WTC11 (cell line): Measurements from ENCODE around the gene MLXIPL. TPM values are rescaled to one million over a fixed set of nuclear protein-coding genes. Genes with fewer than 3 reads are reported as not detected.

Experiments used
- ATAC-seq: fragments of 200-7000 bp; cut with Tn5 transposase; 2 replicates; pipeline ENCODE4 v1.10.0; 2021; ENCODE audit warnings: mild to moderate bottlenecking, moderate library complexity
- CTCF ChIA-PET: fragments of 300-600 bp; sonication (Branson Sonifier 250); formaldehyde crosslinking; loops from one replicate; lab custom pipeline; 2021; ENCODE audit warnings: antibody characterized with exemption; lab: Charles Lee
- POLR2A ChIA-PET: fragments of 350-600 bp; sonication (Branson Sonifier 250); formaldehyde crosslinking; loops from one replicate; lab custom pipeline; 2021; ENCODE audit warnings: antibody characterized with exemption; lab: Charles Lee
- DNase-seq: peaks from one replicate; pipeline ENCODE4 v3.0.0; 2021; ENCODE audit warnings: low spot score
- H3K27ac Mint-ChIP-seq: 2 replicates; pipeline ENCODE4 v1.8.0; 2021; ENCODE audit warnings: mixed read lengths
- H3K27me3 Mint-ChIP-seq: 2 replicates; pipeline ENCODE4 v1.8.0; 2021; ENCODE audit warnings: low read depth, mild to moderate bottlenecking, moderate library complexity, mixed read lengths
- H3K36me3 Mint-ChIP-seq: 2 replicates; pipeline ENCODE4 v1.8.0; 2021; ENCODE audit warnings: mixed read lengths
- H3K4me1 Mint-ChIP-seq: 2 replicates; pipeline ENCODE4 v1.8.0; 2022; ENCODE audit warnings: mixed read lengths
- H3K4me3 Mint-ChIP-seq: 2 replicates; pipeline ENCODE4 v1.8.0; 2021; ENCODE audit warnings: mild to moderate bottlenecking, moderate library complexity, mixed read lengths
- H3K9me3 Mint-ChIP-seq: 2 replicates; pipeline ENCODE4 v1.8.0; 2021; ENCODE audit warnings: mixed read lengths
- AR ChIP-seq: fragments of 250-450 bp; sonication (Bioruptor Pico); IDR thresholded peaks from 2 replicates; pipeline ENCODE4 v1.9.0; 2021; ENCODE audit warnings: mild to moderate bottlenecking
- ATF1 ChIP-seq: sonication (generic); formaldehyde crosslinking; IDR thresholded peaks from 2 replicates; pipeline ENCODE4 v1.8.1; 2023; ENCODE audit warnings: mild to moderate bottlenecking, moderate library complexity, missing genetic modification reagents
- ELF4 ChIP-seq: sonication (generic); formaldehyde crosslinking; IDR thresholded peaks from 2 replicates; pipeline ENCODE4 v1.8.1; 2022; ENCODE audit warnings: low read depth, mild to moderate bottlenecking, moderate library complexity, missing genetic modification reagents
- ETV6 ChIP-seq: sonication (generic); formaldehyde crosslinking; IDR thresholded peaks from 2 replicates; pipeline ENCODE4 v1.8.1; 2022; ENCODE audit warnings: mild to moderate bottlenecking, missing genetic modification reagents
- GTF2I ChIP-seq: fragments of 250-450 bp; sonication (Bioruptor Pico); conservative IDR thresholded peaks from 2 replicates; pipeline ENCODE4 v1.4.0; 2021; ENCODE audit warnings: mild to moderate bottlenecking
- JUN ChIP-seq: sonication (generic); formaldehyde crosslinking; IDR thresholded peaks from 2 replicates; pipeline ENCODE4 v1.8.0; 2023; ENCODE audit warnings: mild to moderate bottlenecking, missing genetic modification reagents
- NFE2L1 ChIP-seq: sonication (generic); formaldehyde crosslinking; IDR thresholded peaks from 2 replicates; pipeline ENCODE4 v1.8.1; 2023; ENCODE audit warnings: missing genetic modification reagents
- NFYB ChIP-seq: sonication (generic); formaldehyde crosslinking; conservative IDR thresholded peaks from 2 replicates; pipeline ENCODE4 v1.8.0; 2022; ENCODE audit warnings: low read depth, missing genetic modification reagents
- NR3C1 ChIP-seq: sonication (generic); formaldehyde crosslinking; conservative IDR thresholded peaks from 2 replicates; pipeline ENCODE4 v1.8.1; 2023; ENCODE audit warnings: low read depth, mild to moderate bottlenecking, missing genetic modification reagents
- PRDM15 ChIP-seq: sonication (generic); formaldehyde crosslinking; IDR thresholded peaks from 2 replicates; pipeline ENCODE4 v1.8.0; 2022; ENCODE audit warnings: missing genetic modification reagents
- SOX15 ChIP-seq: fragments of 250-450 bp; sonication (Bioruptor Pico); IDR thresholded peaks from 2 replicates; pipeline ENCODE4 v1.9.0; 2021; ENCODE audit warnings: mild to moderate bottlenecking
- TEAD4 ChIP-seq: sonication (generic); formaldehyde crosslinking; IDR thresholded peaks from 2 replicates; pipeline ENCODE4 v1.8.0; 2022; ENCODE audit warnings: mild to moderate bottlenecking, missing genetic modification reagents
- total RNA-seq: library from RNA; stranded (reverse); gene quantifications from 3 replicates; pipeline ENCODE4 v1.2.3, GENCODE V29; 2021
- TF ChIP-seq, protein P1 (sequence below): sonication (generic); formaldehyde crosslinking; IDR thresholded peaks from 2 replicates; pipeline ENCODE4 v1.8.1; 2023; ENCODE audit warnings: mild to moderate bottlenecking, missing genetic modification reagents, borderline replicate concordance
- TF ChIP-seq, protein P2 (sequence below): sonication (generic); formaldehyde crosslinking; IDR thresholded peaks from 2 replicates; pipeline ENCODE4 v1.8.1; 2023; ENCODE audit warnings: mild to moderate bottlenecking, moderate library complexity, missing genetic modification reagents
- TF ChIP-seq, protein P3 (sequence below): sonication (generic); formaldehyde crosslinking; IDR thresholded peaks from 2 replicates; pipeline ENCODE4 v1.8.0; 2023; ENCODE audit warnings: mild to moderate bottlenecking, missing genetic modification reagents
- TF ChIP-seq, protein P4 (sequence below): sonication (generic); formaldehyde crosslinking; IDR thresholded peaks from 2 replicates; pipeline ENCODE4 v1.8.1; 2022; ENCODE audit warnings: mild to moderate bottlenecking, moderate library complexity, missing genetic modification reagents

Gene MLXIPL
- total RNA-seq, 1 experiment from 2014 or later, result 20.4 TPM

DNA sequence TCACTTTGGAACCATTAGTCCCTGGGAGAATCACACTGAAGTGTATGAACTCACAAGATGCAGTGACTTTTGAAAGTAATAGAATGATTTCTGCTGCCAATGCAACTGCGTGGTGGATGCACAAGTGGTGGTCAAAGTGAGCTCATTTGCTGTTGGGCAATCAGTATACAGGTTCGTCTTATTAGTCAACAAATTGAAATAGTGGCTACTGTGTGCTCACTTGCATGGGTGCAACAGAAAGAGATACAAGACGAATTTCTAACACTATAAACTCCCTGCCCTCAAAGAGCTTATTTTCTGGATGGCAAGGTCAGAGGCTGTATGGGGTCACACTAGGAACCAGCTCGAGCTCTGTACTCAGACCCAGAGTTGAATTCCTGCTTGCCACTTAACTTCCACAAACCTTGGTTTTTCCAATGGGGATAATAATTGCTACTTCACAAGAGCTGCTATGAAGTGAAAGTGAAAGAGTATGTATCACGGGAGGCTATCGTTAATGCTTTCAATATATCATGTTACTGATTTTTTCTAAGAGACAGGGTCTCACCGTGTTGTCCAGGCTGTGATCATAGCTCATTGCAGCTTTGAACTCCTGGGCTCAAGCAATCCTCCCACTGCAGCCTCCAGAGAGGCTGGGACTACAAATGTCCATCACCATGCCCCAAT, 58.5 kb downstream of the MLXIPL start (continued):
- no peak for TF ChIP-seq PRDM15
- TF ChIP-seq, protein P1, sequence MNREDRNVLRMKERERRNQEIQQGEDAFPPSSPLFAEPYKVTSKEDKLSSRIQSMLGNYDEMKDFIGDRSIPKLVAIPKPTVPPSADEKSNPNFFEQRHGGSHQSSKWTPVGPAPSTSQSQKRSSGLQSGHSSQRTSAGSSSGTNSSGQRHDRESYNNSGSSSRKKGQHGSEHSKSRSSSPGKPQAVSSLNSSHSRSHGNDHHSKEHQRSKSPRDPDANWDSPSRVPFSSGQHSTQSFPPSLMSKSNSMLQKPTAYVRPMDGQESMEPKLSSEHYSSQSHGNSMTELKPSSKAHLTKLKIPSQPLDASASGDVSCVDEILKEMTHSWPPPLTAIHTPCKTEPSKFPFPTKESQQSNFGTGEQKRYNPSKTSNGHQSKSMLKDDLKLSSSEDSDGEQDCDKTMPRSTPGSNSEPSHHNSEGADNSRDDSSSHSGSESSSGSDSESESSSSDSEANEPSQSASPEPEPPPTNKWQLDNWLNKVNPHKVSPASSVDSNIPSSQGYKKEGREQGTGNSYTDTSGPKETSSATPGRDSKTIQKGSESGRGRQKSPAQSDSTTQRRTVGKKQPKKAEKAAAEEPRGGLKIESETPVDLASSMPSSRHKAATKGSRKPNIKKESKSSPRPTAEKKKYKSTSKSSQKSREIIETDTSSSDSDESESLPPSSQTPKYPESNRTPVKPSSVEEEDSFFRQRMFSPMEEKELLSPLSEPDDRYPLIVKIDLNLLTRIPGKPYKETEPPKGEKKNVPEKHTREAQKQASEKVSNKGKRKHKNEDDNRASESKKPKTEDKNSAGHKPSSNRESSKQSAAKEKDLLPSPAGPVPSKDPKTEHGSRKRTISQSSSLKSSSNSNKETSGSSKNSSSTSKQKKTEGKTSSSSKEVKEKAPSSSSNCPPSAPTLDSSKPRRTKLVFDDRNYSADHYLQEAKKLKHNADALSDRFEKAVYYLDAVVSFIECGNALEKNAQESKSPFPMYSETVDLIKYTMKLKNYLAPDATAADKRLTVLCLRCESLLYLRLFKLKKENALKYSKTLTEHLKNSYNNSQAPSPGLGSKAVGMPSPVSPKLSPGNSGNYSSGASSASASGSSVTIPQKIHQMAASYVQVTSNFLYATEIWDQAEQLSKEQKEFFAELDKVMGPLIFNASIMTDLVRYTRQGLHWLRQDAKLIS, result no peak
- TF ChIP-seq ETV6 (CRISPR knock-in tag), result no peak
- TF ChIP-seq NFE2L1 (CRISPR knock-in tag), result no peak
- no peak for TF ChIP-seq ATF1
- TF ChIP-seq, protein P2, sequence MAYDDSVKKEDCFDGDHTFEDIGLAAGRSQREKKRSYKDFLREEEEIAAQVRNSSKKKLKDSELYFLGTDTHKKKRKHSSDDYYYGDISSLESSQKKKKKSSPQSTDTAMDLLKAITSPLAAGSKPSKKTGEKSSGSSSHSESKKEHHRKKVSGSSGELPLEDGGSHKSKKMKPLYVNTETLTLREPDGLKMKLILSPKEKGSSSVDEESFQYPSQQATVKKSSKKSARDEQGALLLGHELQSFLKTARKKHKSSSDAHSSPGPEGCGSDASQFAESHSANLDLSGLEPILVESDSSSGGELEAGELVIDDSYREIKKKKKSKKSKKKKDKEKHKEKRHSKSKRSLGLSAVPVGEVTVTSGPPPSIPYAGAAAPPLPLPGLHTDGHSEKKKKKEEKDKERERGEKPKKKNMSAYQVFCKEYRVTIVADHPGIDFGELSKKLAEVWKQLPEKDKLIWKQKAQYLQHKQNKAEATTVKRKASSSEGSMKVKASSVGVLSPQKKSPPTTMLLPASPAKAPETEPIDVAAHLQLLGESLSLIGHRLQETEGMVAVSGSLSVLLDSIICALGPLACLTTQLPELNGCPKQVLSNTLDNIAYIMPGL (CRISPR knock-in tag), result no peak
- TF ChIP-seq, all 79 proteins: peak for 0

DNA sequence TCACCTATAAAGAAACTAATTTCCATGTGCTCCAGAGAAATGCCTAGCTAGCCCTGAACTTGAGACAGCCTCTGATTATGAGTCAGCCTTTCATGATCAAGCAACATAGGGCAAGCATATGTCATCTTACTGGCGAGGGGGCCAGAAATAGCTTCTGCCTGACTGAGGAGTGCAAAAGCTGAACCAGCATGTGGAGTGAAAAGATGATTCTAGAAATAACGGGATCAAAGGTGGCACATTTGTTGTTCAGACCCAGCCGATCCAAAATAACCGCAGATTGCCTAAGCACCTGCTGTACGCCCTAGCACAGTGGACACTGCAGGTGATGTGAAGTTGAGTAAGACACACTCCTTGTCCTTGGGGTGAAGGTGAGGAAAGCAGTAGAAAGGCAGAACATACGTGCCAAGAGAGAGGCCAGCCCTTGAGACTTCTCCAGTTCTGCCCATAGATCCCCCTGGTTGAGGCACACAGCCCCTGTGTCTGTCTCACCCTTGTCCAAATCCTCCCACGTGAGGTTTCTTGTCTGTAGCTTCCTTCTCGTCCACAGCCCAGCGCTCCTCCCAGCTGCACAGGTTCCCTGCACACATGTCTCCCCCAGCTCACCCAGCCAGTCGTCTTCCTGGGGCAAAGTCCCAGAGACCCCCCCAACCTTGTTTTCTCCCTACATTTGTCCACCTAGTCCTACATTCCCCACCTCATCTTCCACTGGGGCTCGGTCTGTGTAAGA, 64.0 kb downstream of the MLXIPL start:
- Mint-ChIP-seq H3K4me3 (no peak overlapping the region), H3K36me3 (no peaks in the 10 kb centered on the region), H3K27me3 (peaks cover 34% of the 10 kb centered on the region), H3K4me1 (peaks cover 17% of the 10 kb centered on the region), H3K9me3 (peaks cover 3% of the 10 kb centered on the region), H3K27ac (no peak overlapping the region)
- ATAC-seq, result no peak
- ChIA-PET POLR2A (no interaction called here), CTCF (interaction anchor here (1.0 to 1.4 kb wide), 3 partner anchors 27 to 165 kb away, joined by 3 to 5 read pairs (median 4); no protein-coding TSS in a partner anchor)
- no peak for DNase-seq
- no peak for TF ChIP-seq JUN
- TF ChIP-seq GTF2I (CRISPR knock-in tag), result no peak
- TF ChIP-seq SOX15 (CRISPR knock-in tag), result no peak
- TF ChIP-seq, protein P3, sequence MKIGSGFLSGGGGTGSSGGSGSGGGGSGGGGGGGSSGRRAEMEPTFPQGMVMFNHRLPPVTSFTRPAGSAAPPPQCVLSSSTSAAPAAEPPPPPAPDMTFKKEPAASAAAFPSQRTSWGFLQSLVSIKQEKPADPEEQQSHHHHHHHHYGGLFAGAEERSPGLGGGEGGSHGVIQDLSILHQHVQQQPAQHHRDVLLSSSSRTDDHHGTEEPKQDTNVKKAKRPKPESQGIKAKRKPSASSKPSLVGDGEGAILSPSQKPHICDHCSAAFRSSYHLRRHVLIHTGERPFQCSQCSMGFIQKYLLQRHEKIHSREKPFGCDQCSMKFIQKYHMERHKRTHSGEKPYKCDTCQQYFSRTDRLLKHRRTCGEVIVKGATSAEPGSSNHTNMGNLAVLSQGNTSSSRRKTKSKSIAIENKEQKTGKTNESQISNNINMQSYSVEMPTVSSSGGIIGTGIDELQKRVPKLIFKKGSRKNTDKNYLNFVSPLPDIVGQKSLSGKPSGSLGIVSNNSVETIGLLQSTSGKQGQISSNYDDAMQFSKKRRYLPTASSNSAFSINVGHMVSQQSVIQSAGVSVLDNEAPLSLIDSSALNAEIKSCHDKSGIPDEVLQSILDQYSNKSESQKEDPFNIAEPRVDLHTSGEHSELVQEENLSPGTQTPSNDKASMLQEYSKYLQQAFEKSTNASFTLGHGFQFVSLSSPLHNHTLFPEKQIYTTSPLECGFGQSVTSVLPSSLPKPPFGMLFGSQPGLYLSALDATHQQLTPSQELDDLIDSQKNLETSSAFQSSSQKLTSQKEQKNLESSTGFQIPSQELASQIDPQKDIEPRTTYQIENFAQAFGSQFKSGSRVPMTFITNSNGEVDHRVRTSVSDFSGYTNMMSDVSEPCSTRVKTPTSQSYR (CRISPR knock-in tag), result no peak
- TF ChIP-seq TEAD4 (CRISPR knock-in tag), result no peak
- no peak for TF ChIP-seq NR3C1 (CRISPR knock-in tag)
- no peak for TF ChIP-seq NFYB
- TF ChIP-seq, protein P4, sequence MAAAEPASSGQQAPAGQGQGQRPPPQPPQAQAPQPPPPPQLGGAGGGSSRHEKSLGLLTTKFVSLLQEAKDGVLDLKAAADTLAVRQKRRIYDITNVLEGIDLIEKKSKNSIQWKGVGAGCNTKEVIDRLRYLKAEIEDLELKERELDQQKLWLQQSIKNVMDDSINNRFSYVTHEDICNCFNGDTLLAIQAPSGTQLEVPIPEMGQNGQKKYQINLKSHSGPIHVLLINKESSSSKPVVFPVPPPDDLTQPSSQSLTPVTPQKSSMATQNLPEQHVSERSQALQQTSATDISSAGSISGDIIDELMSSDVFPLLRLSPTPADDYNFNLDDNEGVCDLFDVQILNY, result no peak
- TF ChIP-seq ELF4, result no peak
- no peak for TF ChIP-seq ETV6 (CRISPR knock-in tag)
- TF ChIP-seq AR, result no peak
